Glomerular visceral epithelial cell (primary cell): ENCODE measurements around the gene HMX3.

Source experiments
- DNase-seq: peaks from one replicate; pipeline ENCODE4 v3.0.0-alpha.2; 2016; ENCODE audit errors: extremely low spot score

Gene HMX3

GRCh38 chr10:123147635-123148413 is 12.1 kb downstream of the HMX3 start, which contains the start of gene HMX2:
Gene HMX2 (plus strand): TSS chr10:123148136. CDS start chr10:123148379, 243 bp downstream.
- no peak for DNase-seq

GRCh38 chr10:123148414-123149161 is 12.8 kb downstream of the HMX3 start:
- DNase-seq = no peak

- no peak for DNase-seq
Observed at GRCh38 chr10:123149162-123149567, 13.4 kb downstream of the HMX3 start.

- no peak for DNase-seq
Observed at GRCh38 chr10:123149568-123150270, 13.9 kb downstream of the HMX3 start.

- DNase-seq = no peak
Observed at GRCh38 chr10:123150271-123150985, 14.7 kb downstream of the HMX3 start.

- no peak for DNase-seq
Observed at GRCh38 chr10:123150986-123151736, 15.4 kb downstream of the HMX3 start.

GRCh38 chr10:123151737-123152135 is 16.0 kb downstream of the HMX3 start:
- DNase-seq = no peak

- DNase-seq = no peak
Observed at GRCh38 chr10:123153486-123154091, 17.8 kb downstream of the HMX3 start.

GRCh38 chr10:123154092-123154710 is 18.4 kb downstream of the HMX3 start, which contains the start of gene BUB3:
Gene BUB3 (plus strand): TSS chr10:123154402. CDS start chr10:123154918, 516 bp downstream.
- DNase-seq = peak; percentile 99

- peak; percentile 60 for DNase-seq
Observed at GRCh38 chr10:123154711-123155505, 19.1 kb downstream of the HMX3 start.

GRCh38 chr10:123156078-123156477 is 20.3 kb downstream of the HMX3 start:
- no peak for DNase-seq

- DNase-seq = peak; percentile 46
Observed at GRCh38 chr10:123157210-123157609, 21.4 kb downstream of the HMX3 start.

GRCh38 chr10:123158682-123159081 is 22.9 kb downstream of the HMX3 start:
- DNase-seq = no peak

- DNase-seq = no peak
Observed at GRCh38 chr10:123160311-123160980, 24.7 kb downstream of the HMX3 start.

GRCh38 chr10:123164319-123164718 is 28.5 kb downstream of the HMX3 start:
- DNase-seq = no peak

- no peak for DNase-seq
Observed at GRCh38 chr10:123165445-123166072, 29.8 kb downstream of the HMX3 start.

- no peak for DNase-seq
Observed at GRCh38 chr10:123166618-123167017, 30.8 kb downstream of the HMX3 start.

- no peak for DNase-seq
Observed at GRCh38 chr10:123170961-123171360, 35.2 kb downstream of the HMX3 start.
